ENCODE measurements around the gene PRDX4. TPM values are rescaled to one million over a fixed set of nuclear protein-coding genes. Genes with fewer than 3 reads are reported as not detected.
"Not testable (repeated sequence)": the region's sequence is repeated elsewhere in the genome, so short reads cannot be mapped to it uniquely, and the experiment has no call there.

PRDX4 gene
- total and polyA plus RNA-seq, 2 experiments from 2014 or later = 649 to 841 TPM

DNA sequence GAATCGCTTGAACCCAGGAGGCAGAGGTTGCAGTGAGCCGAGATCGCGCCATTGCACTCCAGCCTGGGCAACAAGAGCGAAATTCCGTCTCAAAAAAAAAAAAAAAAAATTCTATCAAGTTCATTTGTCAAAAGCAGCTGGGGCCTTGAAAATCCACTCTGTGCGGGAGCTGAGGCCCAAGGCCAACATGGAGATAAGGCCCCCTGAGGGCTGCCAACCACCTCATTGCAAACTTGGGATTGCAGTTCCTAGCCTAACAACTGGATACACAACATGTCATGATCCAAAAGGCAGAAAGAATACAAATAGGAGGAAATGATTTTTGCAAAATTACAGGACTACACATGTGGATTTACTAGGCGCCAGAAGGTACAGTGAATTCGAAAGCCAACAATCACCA lies 22.5 kb upstream of the PRDX4 start:
- no peaks in the 10 kb centered on the region for H3K79me2 ChIP-seq
- TF ChIP-seq EZH2phosphoT487 (IDR thresholded peaks at IDR 0.05; ENCODE audit: low read depth, severe bottlenecking, unreplicated experiment) = no peak
- TF ChIP-seq, protein P1, sequence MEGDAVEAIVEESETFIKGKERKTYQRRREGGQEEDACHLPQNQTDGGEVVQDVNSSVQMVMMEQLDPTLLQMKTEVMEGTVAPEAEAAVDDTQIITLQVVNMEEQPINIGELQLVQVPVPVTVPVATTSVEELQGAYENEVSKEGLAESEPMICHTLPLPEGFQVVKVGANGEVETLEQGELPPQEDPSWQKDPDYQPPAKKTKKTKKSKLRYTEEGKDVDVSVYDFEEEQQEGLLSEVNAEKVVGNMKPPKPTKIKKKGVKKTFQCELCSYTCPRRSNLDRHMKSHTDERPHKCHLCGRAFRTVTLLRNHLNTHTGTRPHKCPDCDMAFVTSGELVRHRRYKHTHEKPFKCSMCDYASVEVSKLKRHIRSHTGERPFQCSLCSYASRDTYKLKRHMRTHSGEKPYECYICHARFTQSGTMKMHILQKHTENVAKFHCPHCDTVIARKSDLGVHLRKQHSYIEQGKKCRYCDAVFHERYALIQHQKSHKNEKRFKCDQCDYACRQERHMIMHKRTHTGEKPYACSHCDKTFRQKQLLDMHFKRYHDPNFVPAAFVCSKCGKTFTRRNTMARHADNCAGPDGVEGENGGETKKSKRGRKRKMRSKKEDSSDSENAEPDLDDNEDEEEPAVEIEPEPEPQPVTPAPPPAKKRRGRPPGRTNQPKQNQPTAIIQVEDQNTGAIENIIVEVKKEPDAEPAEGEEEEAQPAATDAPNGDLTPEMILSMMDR (IDR thresholded peaks at IDR 0.05; ENCODE audit: poor library complexity) = no peak
- no peak for TF ChIP-seq EZH2 (IDR thresholded peaks at IDR 0.05; ENCODE audit: borderline replicate concordance)
- no peak overlapping the region for H3K27ac ChIP-seq
- H3K9me2 ChIP-seq (replicated peaks; ENCODE audit: insufficient read depth) = no peaks in the 10 kb centered on the region
- no peak for DNase-seq (ENCODE audit: low spot score)
- H3K9me3 ChIP-seq (ENCODE audit: low read depth) = no peaks in the 10 kb centered on the region
- WGBS (ENCODE audit: low lambda C conversion rate, missing lambda C conversion rate) = 93% methylated on average over 8 of the region's 9 CpGs
- no peak overlapping the region for H3K4me3 ChIP-seq
- no peaks in the 10 kb centered on the region for H3K36me3 ChIP-seq (replicated peaks; ENCODE audit: insufficient read depth, low read depth)
- no peaks in the 10 kb centered on the region for H4K20me1 ChIP-seq (ENCODE audit: insufficient read depth, poor library complexity, severe bottlenecking)
- H3K27me3 ChIP-seq = no peaks in the 10 kb centered on the region
- peaks cover 4% of the 10 kb centered on the region for H3K4me1 ChIP-seq (ENCODE audit: insufficient read depth)
- no peak overlapping the region for H2AFZ ChIP-seq
- no peak overlapping the region for H3K4me2 ChIP-seq

DNA sequence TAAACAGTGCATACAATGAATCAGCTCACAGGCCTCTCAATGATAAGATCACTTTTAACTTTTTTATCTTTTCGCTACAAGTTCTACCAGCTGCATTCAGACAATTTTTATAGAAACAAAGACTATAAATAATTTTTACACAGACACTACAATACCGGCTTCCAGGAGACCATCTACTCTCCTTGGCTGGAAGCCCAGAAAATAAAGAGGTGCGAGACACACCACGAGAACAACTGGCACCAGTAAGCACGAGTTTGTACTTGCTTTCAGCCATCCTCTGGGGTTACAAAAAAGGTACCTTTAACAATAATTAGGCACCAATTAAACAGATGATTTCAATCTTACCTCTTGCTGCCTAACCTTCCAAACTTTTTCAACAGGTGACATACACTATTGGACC lies 11.2 kb upstream of the PRDX4 start:
- Histone ChIP-seq H3K4me2 (no peak overlapping the region), H3K27me3 (no peaks in the 10 kb centered on the region), H3K9me2 (replicated peaks; ENCODE audit: insufficient read depth) (no peaks in the 10 kb centered on the region), H3K4me3 (no peak overlapping the region), H4K20me1 (ENCODE audit: insufficient read depth, poor library complexity, severe bottlenecking) (no peaks in the 10 kb centered on the region), H3K4me1 (ENCODE audit: insufficient read depth) (peaks cover 22% of the 10 kb centered on the region), H3K27ac (peak overlapping the region; percentile 72), H3K36me3 (replicated peaks; ENCODE audit: insufficient read depth, low read depth) (no peaks in the 10 kb centered on the region), H3K9me3 (ENCODE audit: low read depth) (no peaks in the 10 kb centered on the region), H2AFZ (no peak overlapping the region), H3K79me2 (no peaks in the 10 kb centered on the region)
- TF ChIP-seq EZH2phosphoT487 (IDR thresholded peaks at IDR 0.05; ENCODE audit: low read depth, severe bottlenecking, unreplicated experiment) = no peak
- TF ChIP-seq EZH2 (IDR thresholded peaks at IDR 0.05; ENCODE audit: borderline replicate concordance) = no peak
- TF ChIP-seq, protein P1 (IDR thresholded peaks at IDR 0.05; ENCODE audit: poor library complexity) = no peak
- no peak for DNase-seq (ENCODE audit: low spot score)
- WGBS (ENCODE audit: low lambda C conversion rate, missing lambda C conversion rate) = 61% methylated on average over 5 of the region's 5 CpGs

DNA sequence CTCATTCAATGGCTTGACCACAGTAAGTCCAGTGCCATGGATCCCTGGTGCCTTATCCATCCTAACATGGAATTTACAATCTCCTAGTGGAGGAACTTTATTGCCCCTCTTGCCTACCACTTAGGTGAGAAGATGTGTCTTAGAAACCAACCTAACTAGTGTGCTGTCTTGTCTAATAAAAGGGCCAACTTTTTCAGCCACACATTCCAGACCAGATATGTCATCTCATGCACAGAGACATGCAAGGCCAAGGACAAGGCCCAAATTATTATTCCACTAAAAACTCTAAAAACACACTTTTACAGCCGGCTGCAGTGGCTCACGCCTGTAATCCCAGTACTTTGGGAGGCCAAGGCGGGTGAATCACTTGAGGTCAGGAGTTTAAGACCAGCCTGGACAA lies 10.6 kb upstream of the PRDX4 start:
- no peak overlapping the region for H2AFZ ChIP-seq
- WGBS (ENCODE audit: low lambda C conversion rate, missing lambda C conversion rate) = 63% methylated on average over 3 of the region's 3 CpGs
- H3K9me2 ChIP-seq (replicated peaks; ENCODE audit: insufficient read depth) = no peaks in the 10 kb centered on the region
- H3K36me3 ChIP-seq (replicated peaks; ENCODE audit: insufficient read depth, low read depth) = no peaks in the 10 kb centered on the region
- H3K4me1 ChIP-seq (ENCODE audit: insufficient read depth) = peaks cover 22% of the 10 kb centered on the region
- H3K27me3 ChIP-seq = no peaks in the 10 kb centered on the region
- no peak for DNase-seq (ENCODE audit: low spot score)
- H3K79me2 ChIP-seq = no peaks in the 10 kb centered on the region
- no peaks in the 10 kb centered on the region for H4K20me1 ChIP-seq (ENCODE audit: insufficient read depth, poor library complexity, severe bottlenecking)
- TF ChIP-seq EZH2 (IDR thresholded peaks at IDR 0.05; ENCODE audit: borderline replicate concordance) (no peak), EZH2phosphoT487 (IDR thresholded peaks at IDR 0.05; ENCODE audit: low read depth, severe bottlenecking, unreplicated experiment) (no peak)
- TF ChIP-seq, protein P1 (IDR thresholded peaks at IDR 0.05; ENCODE audit: poor library complexity) = no peak
- no peak overlapping the region for H3K4me2 ChIP-seq
- H3K27ac ChIP-seq = peak overlapping the region; percentile 72
- H3K4me3 ChIP-seq = no peak overlapping the region
- H3K9me3 ChIP-seq (ENCODE audit: low read depth) = no peaks in the 10 kb centered on the region

DNA sequence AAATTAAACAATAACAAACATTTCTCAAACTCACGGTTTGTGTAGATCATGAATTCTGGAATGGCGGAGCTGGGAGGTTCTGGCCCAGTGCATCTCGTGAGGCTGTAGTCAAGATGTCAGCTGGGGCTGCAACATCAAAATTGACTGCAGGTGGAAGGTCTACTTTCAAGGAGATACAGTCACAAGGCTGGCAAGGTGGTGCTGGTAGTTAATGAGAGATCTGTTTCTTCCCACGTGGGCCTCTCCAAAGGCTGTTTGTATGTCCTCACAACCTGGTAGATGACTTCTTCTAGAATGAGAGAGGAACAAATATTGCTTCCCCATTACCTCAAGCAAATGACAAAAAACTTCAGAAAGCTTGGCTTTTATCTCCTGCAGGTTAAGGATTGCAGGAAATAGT lies 8.0 kb upstream of the PRDX4 start:
- TF ChIP-seq, protein P1 (IDR thresholded peaks at IDR 0.05; ENCODE audit: poor library complexity) = no peak
- no peak for TF ChIP-seq EZH2 (IDR thresholded peaks at IDR 0.05; ENCODE audit: borderline replicate concordance)
- TF ChIP-seq EZH2phosphoT487 (IDR thresholded peaks at IDR 0.05; ENCODE audit: low read depth, severe bottlenecking, unreplicated experiment) = no peak
- no peaks in the 10 kb centered on the region for H3K27me3 ChIP-seq
- WGBS (ENCODE audit: low lambda C conversion rate, missing lambda C conversion rate) = 72% methylated on average over 4 of the region's 4 CpGs
- no peak overlapping the region for H3K4me2 ChIP-seq
- no peaks in the 10 kb centered on the region for H3K79me2 ChIP-seq
- no peak overlapping the region for H3K4me3 ChIP-seq
- no peaks in the 10 kb centered on the region for H3K9me3 ChIP-seq (ENCODE audit: low read depth)
- H3K36me3 ChIP-seq (replicated peaks; ENCODE audit: insufficient read depth, low read depth) = no peaks in the 10 kb centered on the region
- H3K4me1 ChIP-seq (ENCODE audit: insufficient read depth) = peaks cover 22% of the 10 kb centered on the region
- no peak overlapping the region for H2AFZ ChIP-seq
- H3K9me2 ChIP-seq (replicated peaks; ENCODE audit: insufficient read depth) = no peaks in the 10 kb centered on the region
- no peak for DNase-seq (ENCODE audit: low spot score)
- no peaks in the 10 kb centered on the region for H4K20me1 ChIP-seq (ENCODE audit: insufficient read depth, poor library complexity, severe bottlenecking)
- H3K27ac ChIP-seq = peak overlapping the region; percentile 59

DNA sequence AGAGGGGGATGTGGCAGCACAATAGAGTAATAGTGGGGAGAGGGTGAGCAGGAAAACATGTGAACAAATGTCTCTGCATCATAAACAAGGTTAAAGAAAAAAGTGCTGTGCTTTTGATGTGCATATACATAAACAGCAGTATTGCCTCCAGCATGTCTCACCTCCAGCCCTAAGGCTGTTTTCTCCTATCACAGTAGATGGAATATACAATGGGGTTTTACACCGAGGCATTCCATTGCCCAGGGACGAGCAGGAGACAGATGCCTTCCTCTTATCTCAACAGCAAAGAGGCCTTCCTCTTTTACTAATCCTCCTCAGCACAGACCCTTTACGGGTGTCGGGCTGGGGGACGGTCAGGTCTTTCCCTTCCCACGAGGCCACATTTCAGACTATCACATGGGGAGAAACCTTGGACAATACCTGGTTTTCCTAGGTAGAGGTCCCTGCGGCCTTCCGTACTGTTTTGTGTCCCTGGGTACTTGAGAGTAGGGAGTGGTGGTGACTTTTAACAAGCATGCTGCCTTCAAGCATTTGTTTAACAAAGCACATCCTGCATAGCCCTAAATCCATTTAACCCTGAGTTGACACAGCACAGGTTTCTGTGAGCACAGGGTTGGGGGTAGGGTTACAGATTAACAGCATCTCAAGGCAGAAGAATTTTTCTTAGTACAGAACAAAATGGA lies 7.1 kb upstream of the PRDX4 start:
- H3K4me2 ChIP-seq; DNase-seq (ENCODE audit: low spot score): not testable (repeated sequence)
- 14% methylated on average over 8 of the region's 8 CpGs for WGBS (ENCODE audit: low lambda C conversion rate, missing lambda C conversion rate)

More for the DNA sequence above, 7.1 kb upstream of the PRDX4 start:
- peak overlapping the region; percentile 59 for H3K27ac ChIP-seq
- not testable (repeated sequence) for H3K9me3 ChIP-seq (ENCODE audit: low read depth); H4K20me1 ChIP-seq (ENCODE audit: insufficient read depth, poor library complexity, severe bottlenecking); H3K36me3 ChIP-seq (replicated peaks; ENCODE audit: insufficient read depth, low read depth); H3K27me3 ChIP-seq; H3K79me2 ChIP-seq; H3K9me2 ChIP-seq (replicated peaks; ENCODE audit: insufficient read depth); H3K4me3 ChIP-seq
- peak overlapping the region; percentile 6 for H2AFZ ChIP-seq
- H3K4me1 ChIP-seq (ENCODE audit: insufficient read depth) = peaks cover 22% of the 10 kb centered on the region

Measured in hepatocyte (in vitro differentiated cells).